Right atrium auricular region (tissue), 2 donors: ENCODE data around the gene GC. TPM values are rescaled to one million over a fixed set of nuclear protein-coding genes. Genes with fewer than 3 reads are reported as not detected.

ENCODE experiments used
- DNase-seq: peaks from one replicate; pipeline ENCODE4 v3.0.0-alpha.2; 2019; ENCODE audit warnings: low spot score
- H3K27ac ChIP-seq, 2 donors: fragments of 200-600 bp; sonication (generic); 1 replicate in 1 of 2; 2 replicates in 1 of 2; pipeline ENCODE4 v1.5.1; 2016 to 2019
- H3K27me3 ChIP-seq, 2 donors: fragments of 200-600 bp; sonication (generic); one replicate each; pipeline versions ENCODE4 v1.5.1 to v1.6.0; 2017 to 2019
- H3K36me3 ChIP-seq: fragments of 200-600 bp; sonication (generic); one replicate; pipeline ENCODE4 v1.5.1; 2016
- H3K4me1 ChIP-seq, 2 donors: fragments of 200-600 bp; sonication (generic); one replicate each; pipeline versions ENCODE4 v1.5.1 to v1.6.0; 2017 to 2019
- H3K4me3 ChIP-seq, 2 donors: fragments of 200-600 bp; sonication (generic); 1 replicate in 1 of 2; 2 replicates in 1 of 2; pipeline ENCODE4 v1.5.1; 2017 to 2019; ENCODE audit warnings: mild to moderate bottlenecking in 1 of 2, moderate library complexity in 1 of 2
- H3K9me3 ChIP-seq, 2 donors: fragments of 200-600 bp; sonication (generic); one replicate each; pipeline ENCODE4 v1.5.1; 2019
- CTCF ChIP-seq, 2 donors: fragments of 200-600 bp; sonication (generic); IDR thresholded peaks; one replicate each; pipeline ENCODE4 v1.5.1; 2019; ENCODE audit warnings: antibody characterized with exemption in 2 of 2
- total RNA-seq, 2 donors: library from RNA; depleted of rRNA; stranded (reverse); fragments of >200 nt; gene quantifications; one replicate each; pipeline ENCODE4 v1.1.0, GENCODE V29; 2016

The GC gene
- total RNA-seq: not detected

- H3K36me3 ChIP-seq: no peaks in the 10 kb centered on the region
- H3K27me3 ChIP-seq: no peaks in the 10 kb centered on the region
- TF ChIP-seq CTCF (IDR thresholded peaks at IDR 0.05): no peak
- H3K27ac ChIP-seq: no peak within 1 kb of the TSS
- DNase-seq: no peak
- no peaks in the 10 kb centered on the region for H3K4me1 ChIP-seq
- no peak within 1 kb of the TSS for H3K4me3 ChIP-seq
- H3K9me3 ChIP-seq: no peaks in the 10 kb centered on the region
Observed at GRCh38 chr4:71783972-71784371, at the start of gene GC. GC (minus strand) TSS chr4:71784079; CDS start chr4:71784018, 61 bp downstream.

DNA sequence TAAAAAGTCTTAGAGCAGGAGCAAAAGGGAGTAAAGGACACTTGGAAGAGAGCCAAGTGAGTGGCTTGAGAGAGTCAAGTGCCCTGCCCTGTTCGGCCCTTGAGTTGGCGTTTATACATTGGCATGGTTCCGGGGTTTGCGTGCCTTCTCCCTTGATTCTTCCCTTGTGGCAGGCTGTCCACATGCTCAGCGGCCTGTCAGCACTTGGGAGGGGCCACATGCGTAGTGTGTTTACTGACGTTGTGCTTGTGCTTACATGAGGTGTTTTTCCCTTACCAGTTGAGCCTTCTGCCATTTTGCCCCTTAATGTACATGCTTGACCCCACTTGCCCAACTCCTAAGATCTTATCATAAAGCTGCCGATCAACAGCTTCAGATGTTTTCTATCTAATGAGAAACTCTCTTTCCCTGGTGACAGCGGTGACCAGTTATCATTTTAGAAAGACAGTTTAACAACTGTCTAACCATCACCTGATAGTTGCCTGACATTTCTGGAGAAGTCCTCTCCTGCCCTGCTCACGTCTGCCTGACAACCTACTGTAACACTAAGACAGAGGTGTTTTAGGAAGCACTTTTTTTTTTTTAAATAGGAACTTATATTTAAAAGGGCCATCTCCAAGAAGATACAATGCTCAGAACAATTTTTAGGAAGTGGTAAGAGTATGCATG lies 49.5 kb upstream of the GC start:
- no peak for DNase-seq
- Histone ChIP-seq H3K4me1 (no peaks in the 10 kb centered on the region), H3K36me3 (no peaks in the 10 kb centered on the region), H3K4me3 (no peak overlapping the region), H3K9me3 (no peaks in the 10 kb centered on the region), H3K27me3 (no peaks in the 10 kb centered on the region), H3K27ac (no peak overlapping the region)
- TF ChIP-seq CTCF (IDR thresholded peaks at IDR 0.05): no peak

- Histone ChIP-seq H3K36me3 (no peaks in the 10 kb centered on the region), H3K9me3 (no peaks in the 10 kb centered on the region), H3K27ac (no peak overlapping the region), H3K4me1 (no peaks in the 10 kb centered on the region), H3K4me3 (no peak overlapping the region), H3K27me3 (no peaks in the 10 kb centered on the region)
- TF ChIP-seq CTCF (IDR thresholded peaks at IDR 0.05): no peak
- DNase-seq: no peak
Observed at GRCh38 chr4:71832049-71832448, 48.2 kb upstream of the GC start.

- no peak for TF ChIP-seq CTCF (IDR thresholded peaks at IDR 0.05)
- Histone ChIP-seq H3K9me3 (no peaks in the 10 kb centered on the region), H3K36me3 (no peaks in the 10 kb centered on the region), H3K4me3 (no peak overlapping the region), H3K27ac (no peak overlapping the region), H3K4me1 (no peaks in the 10 kb centered on the region), H3K27me3 (no peaks in the 10 kb centered on the region)
- DNase-seq: no peak
Observed at GRCh38 chr4:71830497-71831190, 46.8 kb upstream of the GC start.

- DNase-seq: no peak
- H3K27ac ChIP-seq: no peak overlapping the region
- H3K4me1 ChIP-seq: no peaks in the 10 kb centered on the region
- H3K9me3 ChIP-seq: no peaks in the 10 kb centered on the region
- H3K36me3 ChIP-seq: no peaks in the 10 kb centered on the region
- TF ChIP-seq CTCF (IDR thresholded peaks at IDR 0.05): no peak
- H3K4me3 ChIP-seq: no peak overlapping the region
- H3K27me3 ChIP-seq: no peaks in the 10 kb centered on the region
Observed at GRCh38 chr4:71828470-71828869, 44.6 kb upstream of the GC start.
